ENCODE results near the gene KDM4C.

DNA sequence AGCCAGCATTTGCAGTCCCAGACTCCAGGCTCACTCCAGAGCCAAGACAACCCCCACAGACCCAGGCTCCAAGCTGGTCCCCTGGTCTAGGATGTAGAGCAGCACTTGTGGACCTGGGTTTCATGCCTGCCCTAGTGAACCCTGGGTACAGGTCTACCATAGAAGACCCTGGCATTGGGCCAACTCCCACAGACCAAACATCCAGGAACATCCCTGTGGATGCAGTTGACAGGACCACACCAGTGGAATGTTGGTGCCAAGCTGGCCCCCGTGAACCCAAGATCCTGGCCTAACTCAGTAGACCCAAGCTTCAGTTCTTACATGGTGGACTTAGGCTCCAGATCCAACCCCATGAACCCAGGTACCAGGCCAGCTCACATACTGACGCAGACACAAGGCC, 250.6 kb downstream of the KDM4C start:
- TF ChIP-seq, protein P1, sequence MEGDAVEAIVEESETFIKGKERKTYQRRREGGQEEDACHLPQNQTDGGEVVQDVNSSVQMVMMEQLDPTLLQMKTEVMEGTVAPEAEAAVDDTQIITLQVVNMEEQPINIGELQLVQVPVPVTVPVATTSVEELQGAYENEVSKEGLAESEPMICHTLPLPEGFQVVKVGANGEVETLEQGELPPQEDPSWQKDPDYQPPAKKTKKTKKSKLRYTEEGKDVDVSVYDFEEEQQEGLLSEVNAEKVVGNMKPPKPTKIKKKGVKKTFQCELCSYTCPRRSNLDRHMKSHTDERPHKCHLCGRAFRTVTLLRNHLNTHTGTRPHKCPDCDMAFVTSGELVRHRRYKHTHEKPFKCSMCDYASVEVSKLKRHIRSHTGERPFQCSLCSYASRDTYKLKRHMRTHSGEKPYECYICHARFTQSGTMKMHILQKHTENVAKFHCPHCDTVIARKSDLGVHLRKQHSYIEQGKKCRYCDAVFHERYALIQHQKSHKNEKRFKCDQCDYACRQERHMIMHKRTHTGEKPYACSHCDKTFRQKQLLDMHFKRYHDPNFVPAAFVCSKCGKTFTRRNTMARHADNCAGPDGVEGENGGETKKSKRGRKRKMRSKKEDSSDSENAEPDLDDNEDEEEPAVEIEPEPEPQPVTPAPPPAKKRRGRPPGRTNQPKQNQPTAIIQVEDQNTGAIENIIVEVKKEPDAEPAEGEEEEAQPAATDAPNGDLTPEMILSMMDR (IDR thresholded peaks at IDR 0.05; ENCODE audit: insufficient read depth, low read length, poor library complexity, severe bottlenecking), result no peak
- no peak for TF ChIP-seq EZH2phosphoT487 (conservative IDR thresholded peaks at IDR 0.05; ENCODE audit: low read length)

Data from SU-DHL-6 (cell line).